Esophagus squamous epithelium (tissue), 4 donors: ENCODE data around the gene SSH2.

ENCODE experiments used
- POLR2A ChIP-seq, 4 donors: fragments of 450-650 bp; IDR thresholded peaks; one replicate each; pipeline ENCODE4 v1.6.1; 2017; ENCODE audit warnings: antibody characterized with exemption in 4 of 4, mild to moderate bottlenecking in 4 of 4, moderate library complexity in 3 of 4
- TF ChIP-seq, protein P1 (sequence below), 6 experiments: fragments of 450-650 bp in 4 of 6; fragments of 200-600 bp in 2 of 6; sonication (generic) in 2 of 6; IDR thresholded peaks; one replicate each; pipeline ENCODE4 v1.5.1; 2016 to 2019; ENCODE audit warnings: antibody characterized with exemption in 6 of 6, mild to moderate bottlenecking in 4 of 6, moderate library complexity in 4 of 6

DNA sequence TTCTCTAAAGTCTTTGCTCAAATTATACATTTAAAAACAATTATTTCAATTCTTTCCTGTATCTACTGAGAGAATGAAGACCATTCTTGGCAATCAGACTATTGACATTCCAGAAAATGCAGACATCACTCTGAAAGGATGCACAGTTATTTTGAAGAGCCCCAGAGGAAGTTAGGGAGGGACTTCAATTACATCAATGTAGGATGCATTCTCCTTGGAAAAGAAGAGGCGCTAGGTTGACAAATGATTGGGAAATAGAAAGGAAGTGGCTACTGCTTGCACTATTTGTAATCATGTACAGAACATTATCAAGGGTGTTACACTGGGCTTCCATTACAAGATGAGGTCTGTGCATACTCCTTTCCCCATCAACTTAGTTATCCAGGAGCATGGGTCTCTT lies 74.3 kb downstream of the SSH2 start:
- TF ChIP-seq, protein P1, sequence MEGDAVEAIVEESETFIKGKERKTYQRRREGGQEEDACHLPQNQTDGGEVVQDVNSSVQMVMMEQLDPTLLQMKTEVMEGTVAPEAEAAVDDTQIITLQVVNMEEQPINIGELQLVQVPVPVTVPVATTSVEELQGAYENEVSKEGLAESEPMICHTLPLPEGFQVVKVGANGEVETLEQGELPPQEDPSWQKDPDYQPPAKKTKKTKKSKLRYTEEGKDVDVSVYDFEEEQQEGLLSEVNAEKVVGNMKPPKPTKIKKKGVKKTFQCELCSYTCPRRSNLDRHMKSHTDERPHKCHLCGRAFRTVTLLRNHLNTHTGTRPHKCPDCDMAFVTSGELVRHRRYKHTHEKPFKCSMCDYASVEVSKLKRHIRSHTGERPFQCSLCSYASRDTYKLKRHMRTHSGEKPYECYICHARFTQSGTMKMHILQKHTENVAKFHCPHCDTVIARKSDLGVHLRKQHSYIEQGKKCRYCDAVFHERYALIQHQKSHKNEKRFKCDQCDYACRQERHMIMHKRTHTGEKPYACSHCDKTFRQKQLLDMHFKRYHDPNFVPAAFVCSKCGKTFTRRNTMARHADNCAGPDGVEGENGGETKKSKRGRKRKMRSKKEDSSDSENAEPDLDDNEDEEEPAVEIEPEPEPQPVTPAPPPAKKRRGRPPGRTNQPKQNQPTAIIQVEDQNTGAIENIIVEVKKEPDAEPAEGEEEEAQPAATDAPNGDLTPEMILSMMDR (IDR thresholded peaks at IDR 0.05), result no peak
- no peak for TF ChIP-seq POLR2A (IDR thresholded peaks at IDR 0.05)
